GM19468 (cell line): ENCODE results near the gene PAM16.

Experiments
- ATAC-seq: cut with Tn5 transposase; IDR thresholded peaks from one replicate; pipeline ENCODE4 v1.9.1; 2021; ENCODE audit warnings: mild to moderate bottlenecking, moderate library complexity, moderate number of reproducible peaks; ENCODE audit not compliant: unreplicated experiment; ENCODE audit errors: extremely low read depth

PAM16 gene

GRCh38 chr16:4384509-4384942 lies 33.4 kb upstream of the PAM16 start:
- no peak for ATAC-seq

- no peak for ATAC-seq
Observed at GRCh38 chr16:4383591-4384444, 32.7 kb upstream of the PAM16 start.

GRCh38 chr16:4382795-4383357 lies 31.8 kb upstream of the PAM16 start:
- no peak for ATAC-seq

GRCh38 chr16:4381935-4382794 lies 31.0 kb upstream of the PAM16 start:
- ATAC-seq: no peak

GRCh38 chr16:4381072-4381934 lies 30.2 kb upstream of the PAM16 start:
- ATAC-seq: no peak

- no peak for ATAC-seq
Observed at GRCh38 chr16:4380119-4381063, 29.3 kb upstream of the PAM16 start.

- ATAC-seq: no peak
Observed at GRCh38 chr16:4378999-4379690, 28.0 kb upstream of the PAM16 start.

- no peak for ATAC-seq
Observed at GRCh38 chr16:4378161-4378666, 27.1 kb upstream of the PAM16 start.

- no peak for ATAC-seq
Observed at GRCh38 chr16:4377573-4378154, 26.5 kb upstream of the PAM16 start.

- no peak for ATAC-seq
Observed at GRCh38 chr16:4376893-4377572, 25.9 kb upstream of the PAM16 start.

- ATAC-seq: no peak
Observed at GRCh38 chr16:4376126-4376892, 25.2 kb upstream of the PAM16 start.

- ATAC-seq: no peak
Observed at GRCh38 chr16:4375717-4376116, 24.6 kb upstream of the PAM16 start.

- no peak for ATAC-seq
Observed at GRCh38 chr16:4373909-4374742, 23.0 kb upstream of the PAM16 start.

GRCh38 chr16:4373356-4373908 lies 22.3 kb upstream of the PAM16 start:
- no peak for ATAC-seq
